Suprapubic skin (tissue), 4 donors: ENCODE data around the gene UBA1. TPM values are rescaled to one million over a fixed set of nuclear protein-coding genes. Genes with fewer than 3 reads are reported as not detected.
"Not testable (repeated sequence)": the region's sequence is repeated elsewhere in the genome, so short reads cannot be mapped to it uniquely, and the experiment has no call there.

Experiments
- DNase-seq, 2 donors: peaks; one replicate each; pipeline ENCODE4 v3.0.0-alpha.2; 2019; ENCODE audit warnings: low spot score in 2 of 2
- H3K27ac ChIP-seq: fragments of 200-600 bp; sonication (generic); one replicate; pipeline ENCODE4 v1.5.1; 2019
- H3K27me3 ChIP-seq: fragments of 200-600 bp; sonication (generic); one replicate; pipeline ENCODE4 v1.5.1; 2019
- H3K36me3 ChIP-seq: fragments of 200-600 bp; sonication (generic); one replicate; pipeline ENCODE4 v1.5.1; 2019
- H3K4me1 ChIP-seq: fragments of 200-600 bp; sonication (generic); one replicate; pipeline ENCODE4 v1.5.1; 2019
- H3K4me3 ChIP-seq: fragments of 200-600 bp; sonication (generic); one replicate; pipeline ENCODE4 v1.5.1; 2019; ENCODE audit warnings: mild to moderate bottlenecking
- H3K9me3 ChIP-seq: fragments of 200-600 bp; sonication (generic); one replicate; pipeline ENCODE4 v1.5.1; 2019
- CTCF ChIP-seq, 2 donors: fragments of 200-600 bp in 1 of 2; fragments of 450-650 bp in 1 of 2; sonication (generic) in 1 of 2; IDR thresholded peaks; one replicate each; pipeline ENCODE4 v1.5.1; 2016 to 2019; ENCODE audit warnings: antibody characterized with exemption in 2 of 2, mild to moderate bottlenecking in 1 of 2, moderate library complexity in 1 of 2
- EP300 ChIP-seq: sonication (generic); formaldehyde crosslinking; IDR thresholded peaks from one replicate; pipeline ENCODE4 v1.6.1; 2017; ENCODE audit warnings: antibody characterized with exemption
- POLR2A ChIP-seq, 2 donors: fragments of 450-650 bp; IDR thresholded peaks; one replicate each; pipeline ENCODE4 v1.6.1; 2017; ENCODE audit warnings: antibody characterized with exemption in 2 of 2, mild to moderate bottlenecking in 2 of 2, moderate library complexity in 2 of 2
- POLR2AphosphoS5 ChIP-seq, 3 donors: sonication (generic); formaldehyde crosslinking; IDR thresholded peaks; one replicate each; pipeline ENCODE4 v1.6.1; 2017; ENCODE audit warnings: antibody characterized with exemption in 3 of 3
- WGBS: methylation state at CpG from one replicate; pipeline ENCODE4 v1.1.5; 2018; 5-methylcytosine and 5-hydroxymethylcytosine counted together
- total RNA-seq, 4 donors: library from RNA; depleted of rRNA; stranded (reverse); fragments of >200 nt; gene quantifications; one replicate each; pipeline ENCODE4 v1.1.0, GENCODE V29; 2016

The UBA1 gene
- total RNA-seq, 4 donors from 2014 or later = 146 to 186 (median 157) TPM

DNA sequence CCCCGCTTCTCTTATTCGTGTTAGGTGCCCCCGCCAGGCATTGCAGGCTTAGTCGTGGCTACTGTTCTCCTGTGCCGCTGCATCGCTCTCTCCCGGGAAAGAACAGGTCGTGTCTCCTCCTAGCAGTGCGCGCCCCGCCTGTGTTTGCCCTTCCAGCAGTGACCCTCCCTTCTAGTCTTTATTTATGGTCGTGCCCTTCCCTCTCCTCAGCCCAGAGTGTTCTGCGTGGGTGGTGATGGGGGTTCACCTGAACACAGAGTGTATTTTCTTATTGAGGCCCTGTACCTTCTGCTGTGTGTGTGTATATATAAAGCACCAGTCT, 54.3 kb downstream of the UBA1 start:
- H3K27me3 ChIP-seq = no peaks in the 10 kb centered on the region
- no peak overlapping the region for H3K27ac ChIP-seq
- TF ChIP-seq POLR2A (IDR thresholded peaks at IDR 0.05) (no peak), CTCF (IDR thresholded peaks at IDR 0.05) (no peak), EP300 (no peak), POLR2AphosphoS5 (IDR thresholded peaks at IDR 0.05) (no peak)
- H3K4me3 ChIP-seq = no peak overlapping the region
- no peaks in the 10 kb centered on the region for H3K9me3 ChIP-seq
- H3K4me1 ChIP-seq = no peaks in the 10 kb centered on the region
- whole genome bisulfite sequencing = 74% methylated on average over 13 of the region's 13 CpGs
- peaks cover 16% of the 10 kb centered on the region for H3K36me3 ChIP-seq
- no peak for DNase-seq

DNA sequence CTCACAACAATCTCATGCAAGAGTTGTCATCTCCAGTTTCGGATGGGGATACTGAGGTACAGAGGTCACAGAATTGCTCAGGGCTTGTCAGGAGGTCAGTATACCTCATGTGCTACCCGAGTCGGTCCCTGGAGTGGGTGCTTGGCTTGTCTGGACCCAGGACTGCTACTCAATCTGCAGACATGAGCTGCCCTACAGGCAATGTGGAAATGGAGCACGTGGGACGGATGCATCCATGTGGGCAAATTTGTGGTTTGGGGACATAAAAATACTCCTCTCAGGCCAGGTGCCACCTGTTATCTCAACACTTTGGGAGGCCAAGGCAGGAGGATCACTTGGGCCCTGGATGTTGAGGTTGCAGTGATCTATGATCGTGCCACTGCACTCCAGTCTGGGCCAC, 54.9 kb downstream of the UBA1 start:
- H3K27me3 ChIP-seq = no peaks in the 10 kb centered on the region
- no peak for DNase-seq
- 84% methylated on average over 6 of the region's 6 CpGs for WGBS
- H3K4me1 ChIP-seq = no peaks in the 10 kb centered on the region
- H3K27ac ChIP-seq = no peak overlapping the region
- no peaks in the 10 kb centered on the region for H3K9me3 ChIP-seq
- no peak overlapping the region for H3K4me3 ChIP-seq
- H3K36me3 ChIP-seq = peaks cover 16% of the 10 kb centered on the region
- TF ChIP-seq POLR2AphosphoS5 (IDR thresholded peaks at IDR 0.05) (no peak), CTCF (IDR thresholded peaks at IDR 0.05) (no peak), POLR2A (IDR thresholded peaks at IDR 0.05) (no peak), EP300 (no peak)

- Histone ChIP-seq H3K27ac (no peak overlapping the region), H3K27me3 (no peaks in the 10 kb centered on the region), H3K4me3 (no peak overlapping the region), H3K4me1 (no peaks in the 10 kb centered on the region), H3K9me3 (no peaks in the 10 kb centered on the region), H3K36me3 (peaks cover 6% of the 10 kb centered on the region)
- DNase-seq = no peak
- TF ChIP-seq EP300 (no peak), POLR2A (IDR thresholded peaks at IDR 0.05) (no peak), POLR2AphosphoS5 (IDR thresholded peaks at IDR 0.05) (no peak), CTCF (IDR thresholded peaks at IDR 0.05) (no peak)
- 88% methylated on average over 6 of the region's 6 CpGs for WGBS
Measured at GRCh38 chrX:47250017-47250347, 56.4 kb downstream of the UBA1 start.

GRCh38 chrX:47257620-47258019, 64.0 kb downstream of the UBA1 start:
- H3K9me3 ChIP-seq, H3K4me3 ChIP-seq, H3K27me3 ChIP-seq, H3K4me1 ChIP-seq, DNase-seq, H3K27ac ChIP-seq, H3K36me3 ChIP-seq: not testable (repeated sequence)
- WGBS = 93% methylated on average over 12 of the region's 12 CpGs

Other genes with a start within 250 kb of the UBA1 start
- 1 to 10 TPM in 2 of 4 donors, under 1 TPM in 1, not detected in 1; 0.29 to 1.8 (median 1.5) TPM for gene RGN, start 115.4 kb upstream of the UBA1 start, total RNA-seq
- 10 to 100 TPM; 28.0 to 67.3 (median 51.7) TPM for gene NDUFB11, start 49.1 kb upstream of the UBA1 start, total RNA-seq
- gene RBM10, start 48.6 kb upstream of the UBA1 start, total RNA-seq = 10 to 100 TPM; 27.9 to 33.1 (median 30.2) TPM
- gene CDK16, start 24.9 kb downstream of the UBA1 start, total RNA-seq = 10 to 100 TPM; 70.5 to 90.1 (median 88.0) TPM
- 10 to 100 TPM; 15.4 to 28.3 (median 20.9) TPM for gene USP11, start 39.2 kb downstream of the UBA1 start, total RNA-seq
- under 1 TPM in 2 of 4 donors, not detected in 2; 0.18 to 0.40 TPM for gene ZNF157, start 176.7 kb downstream of the UBA1 start, total RNA-seq